Transverse colon (tissue), 4 donors: ENCODE data around the gene PTK7. TPM values are rescaled to one million over a fixed set of nuclear protein-coding genes. Genes with fewer than 3 reads are reported as not detected.
"Not testable (repeated sequence)": the region's sequence is repeated elsewhere in the genome, so short reads cannot be mapped to it uniquely, and the experiment has no call there.

Experiments used
- DNase-seq: peaks from one replicate; pipeline ENCODE4 v3.0.0-alpha.2; 2019
- H3K27ac ChIP-seq, 4 donors: fragments of 200-600 bp; sonication (generic); 2 replicates each; pipeline ENCODE4 v1.5.1; 2016 to 2018; ENCODE audit warnings: inconsistent platforms in 4 of 4
- H3K27me3 ChIP-seq: fragments of 200-600 bp; sonication (generic); 2 replicates; pipeline ENCODE4 v1.5.1; 2017; ENCODE audit warnings: inconsistent platforms
- H3K36me3 ChIP-seq, 4 donors: fragments of 200-600 bp; sonication (generic); 2 replicates each; pipeline ENCODE4 v1.5.1; 2017 to 2019; ENCODE audit warnings: inconsistent platforms in 4 of 4
- H3K4me1 ChIP-seq, 4 donors: fragments of 200-600 bp; sonication (generic); 2 replicates each; pipeline ENCODE4 v1.5.1; 2017 to 2020; ENCODE audit warnings: inconsistent platforms in 4 of 4
- H3K4me3 ChIP-seq, 4 donors: fragments of 200-600 bp; sonication (generic); 1 replicate in 1 of 4; 2 replicates in 3 of 4; pipeline versions ENCODE4 v1.5.1 to v1.6.1; 2017 to 2019; ENCODE audit warnings: inconsistent platforms in 4 of 4
- H3K9me3 ChIP-seq, 2 donors: fragments of 200-600 bp; sonication (generic); 2 replicates each; pipeline ENCODE4 v1.5.1; 2017 to 2019; ENCODE audit warnings: inconsistent platforms in 2 of 2
- CTCF ChIP-seq, 5 experiments: fragments of 200-600 bp in 3 of 5; fragments of 450-650 bp in 2 of 5; sonication (generic) in 3 of 5; IDR thresholded peaks; 1 replicate in 2 of 5; 2 replicates in 3 of 5; pipeline ENCODE4 v1.5.1; 2016 to 2017; ENCODE audit warnings: antibody characterized with exemption in 5 of 5, inconsistent platforms in 3 of 5, mild to moderate bottlenecking in 2 of 5, moderate library complexity in 1 of 5
- EP300 ChIP-seq: sonication (generic); formaldehyde crosslinking; IDR thresholded peaks from one replicate; pipeline ENCODE4 v1.6.1; 2017; ENCODE audit warnings: antibody characterized with exemption, low read depth
- POLR2A ChIP-seq: fragments of 450-650 bp; IDR thresholded peaks from one replicate; pipeline ENCODE4 v1.6.1; 2016; ENCODE audit warnings: antibody characterized with exemption, mild to moderate bottlenecking, moderate library complexity
- POLR2AphosphoS5 ChIP-seq, 3 donors: sonication (generic); formaldehyde crosslinking; IDR thresholded peaks; one replicate each; pipeline ENCODE4 v1.6.1; 2016; ENCODE audit warnings: antibody characterized with exemption in 3 of 3
- WGBS, 2 donors: methylation state at CpG; one replicate each; pipeline ENCODE4 v1.1.5; 2018; ENCODE audit warnings: low coverage in 1 of 2; 5-methylcytosine and 5-hydroxymethylcytosine counted together
- in situ Hi-C, 4 donors: fragments of 200-750 bp; cut with MboI; loops; one replicate each; pipeline versions ENCODE4 v1.15.0 to v1.15.1; 2017; ENCODE audit warnings: low sequenced_read_pairs in 3 of 4, low pct_ligation_motif_present in 1 of 4, low pct_unique_long_range_greater_than_20kb in 1 of 4
- intact Hi-C: fragments of 100-400 bp; cut with DNase I; formaldehyde crosslinking; loops from one replicate; pipeline ENCODE4 v1.15.1; 2023; ENCODE audit warnings: low total_unique reads
- total RNA-seq, 4 donors: library from RNA; depleted of rRNA; stranded (reverse); fragments of >200 nt; gene quantifications; one replicate each; pipeline ENCODE4 v1.1.0, GENCODE V29; 2016

The PTK7 gene
- total RNA-seq, 4 donors from 2014 or later: 2.2 to 34.6 (median 6.0) TPM

DNA sequence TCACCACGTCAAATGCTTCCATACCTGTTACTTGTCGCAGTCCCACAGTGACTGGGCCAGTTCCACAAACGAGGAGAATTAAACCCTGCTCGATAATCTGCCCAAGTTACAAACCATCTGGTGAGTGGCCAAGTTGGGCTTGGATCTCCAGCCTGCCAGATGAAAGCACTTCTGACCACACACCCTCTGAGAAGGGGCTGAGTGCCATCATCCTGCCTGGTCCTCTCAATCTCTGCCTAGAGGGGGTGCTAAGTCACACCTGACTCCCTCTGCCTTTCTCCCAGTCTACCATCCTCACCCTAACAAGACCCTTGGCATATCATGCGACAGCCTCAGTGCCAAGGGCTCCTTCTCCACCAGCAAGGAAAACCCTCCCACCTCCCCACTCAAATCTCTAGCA lies 38.9 kb upstream of the PTK7 start:
- no peaks in the 10 kb centered on the region for H3K4me1 ChIP-seq
- no peaks in the 10 kb centered on the region for H3K27me3 ChIP-seq
- H3K4me3 ChIP-seq: no peak overlapping the region
- no peak overlapping the region for H3K27ac ChIP-seq
- TF ChIP-seq POLR2A (no peak), POLR2AphosphoS5 (IDR thresholded peaks at IDR 0.05) (no peak), EP300 (no peak), CTCF (IDR thresholded peaks at IDR 0.05) (no peak)
- WGBS, 2 donors: 81% methylated on average over 5 of the region's 5 CpGs; no CpG with 5 or more reads in 1 of the 2 donors
- no peaks in the 10 kb centered on the region for H3K9me3 ChIP-seq
- in situ Hi-C loops: no loop called here
- intact Hi-C loops: no loop called here
- H3K36me3 ChIP-seq: peaks cover 0 to 13% (median 0%) of the 10 kb centered on the region in 4 donors
- no peak for DNase-seq

DNA sequence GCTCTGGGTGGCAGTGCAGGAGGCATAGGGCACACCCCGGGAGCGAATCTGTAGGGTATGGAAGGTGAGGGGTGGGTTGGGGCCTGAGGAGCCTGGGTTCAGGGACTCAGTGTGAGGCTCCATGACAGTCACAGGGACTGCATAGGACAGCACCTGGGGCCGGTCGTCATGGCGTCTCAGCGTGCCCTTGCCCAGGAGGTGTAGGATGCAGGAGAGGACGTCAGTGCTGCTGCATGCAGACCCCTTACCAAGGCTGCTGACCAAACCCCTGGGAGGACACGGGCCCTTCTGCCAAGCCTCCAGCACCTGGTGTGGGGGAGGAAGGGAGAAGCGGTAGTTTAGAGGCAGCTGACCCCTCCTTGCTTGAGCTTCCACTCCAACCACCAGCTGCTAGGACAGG lies 38.4 kb upstream of the PTK7 start:
- H3K27me3 ChIP-seq: no peaks in the 10 kb centered on the region
- DNase-seq: no peak
- in situ Hi-C loops: no loop called here
- TF ChIP-seq EP300: no peak
- TF ChIP-seq POLR2A: no peak
- no peak for TF ChIP-seq POLR2AphosphoS5 (IDR thresholded peaks at IDR 0.05)
- H3K27ac ChIP-seq: no peak overlapping the region
- H3K9me3 ChIP-seq: no peaks in the 10 kb centered on the region
- no peaks in the 10 kb centered on the region for H3K4me1 ChIP-seq
- intact Hi-C loops: no loop called here
- 87 to 100% methylated on average over 2 to 9 of the region's 9 CpGs for WGBS, 2 donors
- no peak overlapping the region for H3K4me3 ChIP-seq
- peaks cover 0 to 13% (median 0%) of the 10 kb centered on the region in 4 donors for H3K36me3 ChIP-seq

DNA sequence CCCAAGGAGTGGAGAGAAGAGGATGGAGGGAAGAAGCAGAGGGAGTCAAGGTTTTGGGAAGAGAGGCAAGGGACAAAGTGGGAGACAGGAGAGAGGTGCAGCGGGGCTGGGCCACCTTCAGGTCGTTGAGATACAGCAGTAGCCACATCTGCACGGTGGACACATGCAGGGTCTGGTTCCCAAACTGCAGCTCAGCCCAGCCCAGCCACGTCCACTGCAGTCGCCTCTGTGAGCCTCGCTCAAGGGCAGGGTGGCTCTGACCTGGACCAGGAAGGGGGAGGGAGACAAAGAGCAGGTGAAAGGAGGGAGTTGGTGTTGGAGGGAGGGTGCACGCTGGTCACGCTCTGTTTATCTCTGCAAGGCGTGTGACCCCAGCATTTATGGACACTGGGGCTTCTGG lies 37.4 kb upstream of the PTK7 start:
- 79 to 94% methylated on average over 6 to 9 of the region's 9 CpGs for WGBS, 2 donors
- intact Hi-C loops (no loop called here), in situ Hi-C loops (no loop called here)
- TF ChIP-seq CTCF (IDR thresholded peaks at IDR 0.05) (no peak), POLR2AphosphoS5 (IDR thresholded peaks at IDR 0.05) (no peak), POLR2A (no peak), EP300 (no peak)
- H3K4me1 ChIP-seq: no peaks in the 10 kb centered on the region
- H3K9me3 ChIP-seq: no peaks in the 10 kb centered on the region
- H3K27me3 ChIP-seq: no peaks in the 10 kb centered on the region
- no peak overlapping the region for H3K27ac ChIP-seq
- no peak for DNase-seq
- no peak overlapping the region for H3K4me3 ChIP-seq
- peaks cover 0 to 13% (median 4%) of the 10 kb centered on the region in 4 donors for H3K36me3 ChIP-seq

DNA sequence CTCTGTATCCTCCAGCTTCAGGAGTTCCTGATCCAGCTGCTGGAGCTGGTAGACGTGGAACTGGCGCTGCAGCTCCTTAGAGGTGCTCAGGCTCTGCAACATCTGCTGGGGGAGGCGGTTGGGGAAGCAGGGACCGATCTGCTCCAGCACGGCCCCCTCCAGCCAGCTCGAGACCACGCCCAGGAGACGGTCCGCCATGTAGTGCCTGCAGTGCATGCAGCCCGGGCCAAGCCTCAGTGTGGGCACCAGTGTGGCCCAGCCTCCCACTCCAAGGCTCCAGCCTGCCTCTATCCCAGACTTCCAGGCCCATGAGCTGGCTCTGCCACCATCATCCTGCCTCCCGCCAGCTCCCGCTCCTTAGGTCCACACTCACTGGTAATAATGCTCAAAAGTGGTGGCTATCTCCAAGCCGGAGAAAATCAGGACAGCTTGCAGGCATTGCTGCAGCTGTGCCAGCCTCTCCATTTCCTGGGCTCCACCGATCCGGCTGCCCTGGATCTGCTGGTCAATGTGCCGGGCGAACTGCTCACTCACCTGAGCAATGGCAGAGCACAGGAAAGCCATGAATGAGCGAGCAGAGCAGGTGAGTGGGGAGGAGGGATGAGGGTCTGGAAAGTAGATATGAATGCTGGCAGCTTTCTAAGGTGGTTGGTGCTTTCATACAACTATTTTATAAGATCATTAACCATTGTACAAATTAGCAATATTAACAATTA lies 35.4 kb upstream of the PTK7 start:
- DNase-seq: no peak
- Histone ChIP-seq H3K4me3 (no peak overlapping the region), H3K27me3 (no peaks in the 10 kb centered on the region), H3K36me3 (peaks cover 0 to 13% (median 4%) of the 10 kb centered on the region in 4 donors), H3K9me3 (no peaks in the 10 kb centered on the region), H3K4me1 (no peaks in the 10 kb centered on the region), H3K27ac (no peak overlapping the region)
- TF ChIP-seq EP300: no peak
- no peak for TF ChIP-seq CTCF (IDR thresholded peaks at IDR 0.05)
- TF ChIP-seq POLR2A: no peak
- no peak for TF ChIP-seq POLR2AphosphoS5 (IDR thresholded peaks at IDR 0.05)
- intact Hi-C loops: no loop called here
- in situ Hi-C loops: no loop called here
- 97 to 100% methylated on average over 1 to 18 of the region's 18 CpGs for WGBS, 2 donors

DNA sequence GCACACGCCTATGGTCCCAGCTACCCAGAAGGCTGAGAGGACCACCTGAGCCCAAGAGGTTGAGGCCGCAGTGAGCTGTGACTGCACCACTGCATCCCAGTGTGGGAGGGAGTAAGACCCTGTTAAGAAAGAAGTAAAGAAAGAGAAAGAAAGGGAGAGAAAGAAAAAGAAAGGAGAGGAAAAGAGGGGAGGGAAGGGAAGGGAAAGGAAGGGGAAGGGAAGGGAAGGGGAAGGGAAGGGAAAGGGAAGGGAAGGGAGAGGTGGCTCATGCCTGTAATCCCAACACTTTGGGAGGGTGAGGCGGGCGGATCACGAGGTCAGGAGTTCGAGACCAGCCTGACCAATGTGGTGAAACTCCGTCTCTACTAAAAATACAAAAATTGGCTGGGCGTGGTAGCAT lies 34.6 kb upstream of the PTK7 start:
- H3K36me3 ChIP-seq: peaks cover 0 to 13% (median 4%) of the 10 kb centered on the region in 4 donors
- H3K27ac ChIP-seq, H3K27me3 ChIP-seq, in situ Hi-C loops, DNase-seq, intact Hi-C loops, H3K4me1 ChIP-seq, H3K9me3 ChIP-seq, H3K4me3 ChIP-seq: not testable (repeated sequence)
- 95 to 96% methylated on average over 7 to 8 of the region's 8 CpGs for WGBS, 2 donors
